Measurements from ENCODE around the gene UNC5B.

GRCh38 chr10:71259815-71260501 is 47.6 kb downstream of the UNC5B start:
- no peak for TF ChIP-seq EZH2 (IDR thresholded peaks at IDR 0.05; ENCODE audit: insufficient read depth, poor library complexity, severe bottlenecking)
- TF ChIP-seq EZH2phosphoT487 (IDR thresholded peaks at IDR 0.05; ENCODE audit: insufficient read depth, low read depth): no peak
